Panc1 (cell line): Measurements from ENCODE around the gene MFSD12.

Source experiments
- CTCF ChIP-seq: fragments of 450-650 bp; IDR thresholded peaks from 2 replicates; pipeline ENCODE4 v1.5.1; 2017; ENCODE audit warnings: mild to moderate bottlenecking
- POLR2AphosphoS5 ChIP-seq: IDR thresholded peaks from 2 replicates; pipeline ENCODE4 v1.6.1; 2012; ENCODE audit warnings: mild to moderate bottlenecking, low read depth, low read length, moderate library complexity

- no peak; the same call in 1 of the 2 replicates for TF ChIP-seq CTCF
- TF ChIP-seq POLR2AphosphoS5 = no peak
Observed at GRCh38 chr19:3526507-3527237, 30.7 kb downstream of the MFSD12 start.
